ENCODE results near the gene PDLIM7.

Gene PDLIM7

DNA sequence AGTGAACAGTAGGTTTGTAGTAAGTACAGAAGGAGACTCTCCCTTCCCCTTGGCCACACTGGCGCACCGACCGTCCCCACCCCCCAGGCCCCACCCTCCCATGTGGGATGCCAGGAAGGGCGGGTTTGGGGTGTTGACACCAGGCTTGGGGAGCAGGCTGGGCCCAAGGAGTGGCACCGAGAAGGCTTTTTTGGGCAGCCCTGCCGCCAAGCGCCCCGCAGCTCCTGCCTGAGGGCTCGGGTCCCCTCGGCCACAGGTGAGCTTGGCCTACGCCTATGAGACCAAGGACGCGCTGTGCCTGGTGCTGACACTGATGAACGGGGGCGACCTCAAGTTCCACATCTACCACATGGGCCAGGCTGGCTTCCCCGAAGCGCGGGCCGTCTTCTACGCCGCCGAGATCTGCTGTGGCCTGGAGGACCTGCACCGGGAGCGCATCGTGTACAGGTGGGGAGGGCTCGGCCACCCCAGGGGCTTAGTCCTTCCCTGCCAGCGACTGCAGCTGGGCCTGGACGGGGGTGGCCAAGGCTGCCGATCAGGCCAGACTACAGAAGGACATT, 63.7 kb downstream of the PDLIM7 start:
- H3K4me1 ChIP-seq: peaks cover under 1% of the 10 kb centered on the region; the same call in 1 of the 2 replicates
- DNase-seq (ENCODE audit: low spot score in 2 of 2): no peak
- in situ Hi-C loops (cut with MboI; ENCODE audit: low sequenced_read_pairs): no loop called here
- peaks cover 75% of the 10 kb centered on the region for H3K36me3 ChIP-seq (replicated peaks)
- H3K27me3 ChIP-seq (ENCODE audit: low read depth): no peaks in the 10 kb centered on the region
- H3K4me3 ChIP-seq: no peak overlapping the region
- no peaks in the 10 kb centered on the region for H3K9me3 ChIP-seq
